ENCODE measurements around the gene GSG1L2.

- TF ChIP-seq GATA2 (IDR thresholded peaks at IDR 0.05; ENCODE audit: low read depth, low read length) (no peak), GATA3 (IDR thresholded peaks at IDR 0.05; ENCODE audit: low read depth, low read length) (no peak)
Observed at GRCh38 chr17:9821921-9822320, at the start of gene GSG1L2.
